A549 (cell line): ENCODE measurements around the gene ZNF654. TPM values are rescaled to one million over a fixed set of nuclear protein-coding genes. Genes with fewer than 3 reads are reported as not detected.
"Not testable (repeated sequence)": the region's sequence is repeated elsewhere in the genome, so short reads cannot be mapped to it uniquely, and the experiment has no call there.

Source experiments
- ATAC-seq, 2 experiments: fragments of 200-7000 bp in 1 of 2; fragments of >200 bp in 1 of 2; cut with Nextera tagmentation in 1 of 2; cut with Tn5 transposase in 1 of 2; 3 replicates each; pipeline versions ENCODE4 v1.8.0 to v1.9.1; 2018 to 2020; ENCODE audit warnings: mild to moderate bottlenecking in 1 of 2, moderate library complexity in 1 of 2
- CTCF ChIA-PET: fragments of 300-600 bp; sonication (Branson Sonifier 250); formaldehyde crosslinking; extraction: SDS; loops from one replicate; lab custom pipeline; 2021; ENCODE audit warnings: antibody characterized with exemption, inconsistent platforms; lab: Yijun Ruan, JAX
- POLR2A ChIA-PET: fragments of 350-600 bp; formaldehyde crosslinking; extraction: SDS; loops from one replicate; lab custom pipeline; 2021; ENCODE audit warnings: antibody characterized with exemption, inconsistent platforms; lab: Yijun Ruan, JAX
- DNase-seq, 2 experiments: peaks; one replicate each; pipeline versions ENCODE4 v3.0.0 to v3.0.0-alpha.2; 2011 to 2016; ENCODE audit warnings: low read depth in 1 of 2, low spot score in 1 of 2
- FAIRE-seq: peaks from 2 replicates; lab custom pipeline; 2011; peaks lifted over from hg19 to GRCh38; lab: Jason Lieb, UNC
- H3K27ac ChIP-seq, 2 experiments: fragments of >200 bp; sonication (Bioruptor Twin); formaldehyde crosslinking; 3 replicates each; pipeline ENCODE4 v1.5.1; 2016 to 2017
- H3K4me1 ChIP-seq: fragments of >200 bp; sonication (Bioruptor Twin); formaldehyde crosslinking; 3 replicates; pipeline ENCODE4 v1.6.1; 2016
- H3K4me2 ChIP-seq: fragments of >200 bp; sonication (Bioruptor Twin); formaldehyde crosslinking; 3 replicates; pipeline ENCODE4 v1.6.1; 2016
- H3K4me3 ChIP-seq: fragments of >200 bp; sonication (Bioruptor Twin); formaldehyde crosslinking; 3 replicates; pipeline ENCODE4 v1.5.1; 2016
- H3K9me3 ChIP-seq: fragments of >200 bp; sonication (Bioruptor Twin); formaldehyde crosslinking; 3 replicates; pipeline ENCODE4 v1.6.1; 2016
- BCL3 ChIP-seq: fragments of >200 bp; sonication (Bioruptor Twin); formaldehyde crosslinking; IDR thresholded peaks from 3 replicates; pipeline ENCODE4 v1.6.1; 2016
- BHLHE40 ChIP-seq: IDR thresholded peaks from 2 replicates; pipeline ENCODE4 v1.6.1; 2012; ENCODE audit warnings: low read depth, low read length, inconsistent platforms
- CHD2 ChIP-seq: fragments of 150-350 bp; IDR thresholded peaks from 2 replicates; pipeline ENCODE4 v1.6.1; 2014; ENCODE audit warnings: low read length; ENCODE audit not compliant: partially characterized antibody
- CHD4 ChIP-seq: fragments of 200-600 bp; sonication (generic); IDR thresholded peaks from 2 replicates; pipeline ENCODE4 v1.6.1; 2016; ENCODE audit warnings: antibody characterized with exemption, mild to moderate bottlenecking, borderline replicate concordance
- EHMT2 ChIP-seq: fragments of 200-600 bp; sonication (generic); IDR thresholded peaks from 2 replicates; pipeline ENCODE4 v1.6.1; 2016; ENCODE audit warnings: antibody characterized with exemption, low read depth, mild to moderate bottlenecking, moderate library complexity
- ELK1 ChIP-seq: fragments of 150-350 bp; IDR thresholded peaks from 2 replicates; pipeline ENCODE4 v1.6.1; 2014; ENCODE audit warnings: low read depth, mild to moderate bottlenecking, low read length
- EP300 ChIP-seq, 2 experiments: fragments of >200 bp; sonication (Bioruptor Twin); formaldehyde crosslinking; IDR thresholded peaks; 2 replicates in 1 of 2; 3 replicates in 1 of 2; pipeline ENCODE4 v1.6.1; 2016 to 2017
- ESRRA ChIP-seq: fragments of 150-350 bp; IDR thresholded peaks from 2 replicates; pipeline ENCODE4 v1.6.1; 2014; ENCODE audit warnings: mild to moderate bottlenecking, low read length, borderline replicate concordance
- FOSB ChIP-seq: fragments of 250-450 bp; sonication (Bioruptor Pico); IDR thresholded peaks from 2 replicates; pipeline ENCODE4 v1.5.0; 2020; ENCODE audit warnings: mild to moderate bottlenecking, moderate library complexity
- FOXS1 ChIP-seq: fragments of 250-450 bp; sonication (Bioruptor Pico); IDR thresholded peaks from 2 replicates; pipeline ENCODE4 v1.5.0; 2020; ENCODE audit warnings: mild to moderate bottlenecking, moderate library complexity
- HDAC2 ChIP-seq: fragments of 200-600 bp; sonication (generic); IDR thresholded peaks from 2 replicates; pipeline ENCODE4 v1.6.1; 2016
- HEYL ChIP-seq: fragments of 250-450 bp; sonication (Bioruptor Pico); IDR thresholded peaks from 2 replicates; pipeline ENCODE4 v1.8.0; 2021; ENCODE audit warnings: mild to moderate bottlenecking, moderate library complexity
- HOXB13 ChIP-seq: fragments of 250-450 bp; sonication (Bioruptor Pico); IDR thresholded peaks from 2 replicates; pipeline ENCODE4 v1.5.0; 2020; ENCODE audit warnings: low read depth, mild to moderate bottlenecking, moderate library complexity
- HOXB5 ChIP-seq: fragments of 250-450 bp; sonication (Bioruptor Pico); IDR thresholded peaks from 2 replicates; pipeline ENCODE4 v1.5.0; 2020; ENCODE audit warnings: mild to moderate bottlenecking, moderate library complexity
- JUNB ChIP-seq: fragments of >200 bp; sonication (Bioruptor Twin); formaldehyde crosslinking; IDR thresholded peaks from 2 replicates; pipeline ENCODE4 v1.6.1; 2016
- NFE2L2 ChIP-seq: fragments of 150-350 bp; conservative IDR thresholded peaks from 2 replicates; pipeline ENCODE4 v1.6.1; 2014; ENCODE audit warnings: low read length
- NR3C1 ChIP-seq: fragments of >200 bp; sonication (Bioruptor Twin); formaldehyde crosslinking; IDR thresholded peaks from 3 replicates; pipeline ENCODE4 v1.6.1; 2017
- POLR2AphosphoS2 ChIP-seq: conservative IDR thresholded peaks from 2 replicates; pipeline ENCODE4 v1.6.1; 2012; ENCODE audit warnings: low read length, improper control_type of control experiment, inconsistent platforms
- RARB ChIP-seq: fragments of 250-450 bp; sonication (Bioruptor Pico); IDR thresholded peaks from 2 replicates; pipeline ENCODE4 v1.8.0; 2021; ENCODE audit warnings: mild to moderate bottlenecking, moderate library complexity
- RNF2 ChIP-seq: fragments of 200-600 bp; sonication (generic); IDR thresholded peaks from 2 replicates; pipeline ENCODE4 v1.6.1; 2016; ENCODE audit warnings: low read depth, mild to moderate bottlenecking, antibody characterized with exemption, moderate library complexity, borderline replicate concordance
- SREBF2 ChIP-seq: fragments of 450-650 bp; IDR thresholded peaks from 2 replicates; pipeline ENCODE4 v1.6.1; 2014; ENCODE audit warnings: mild to moderate bottlenecking, moderate library complexity
- ZSCAN20 ChIP-seq: fragments of 250-450 bp; sonication (Bioruptor Pico); IDR thresholded peaks from 2 replicates; pipeline ENCODE4 v1.8.0; 2022; ENCODE audit warnings: mild to moderate bottlenecking, moderate library complexity
- WGBS: methylation state at CpG from one replicate; pipeline ENCODE4 v1.1.6; 2017; ENCODE audit errors: missing lambda C conversion rate; 5-methylcytosine and 5-hydroxymethylcytosine counted together
- polyA plus RNA-seq, 4 experiments: library from polyadenylated mRNA; depleted of rRNA in 3 of 4; stranded (reverse); fragments of >200 nt; fragmentation: RNase III in 1 of 4; extraction: RNeasy Plus Mini Kit Qiagen cat#74134 plus additional on column Dnase treatment in 1 of 4; gene quantifications; 2 replicates in 3 of 4; 3 replicates in 1 of 4; pipeline ENCODE4 v1.2.3, GENCODE V29; 2011 to 2017
- TF ChIP-seq, protein P1 (sequence below): fragments of 450-650 bp; IDR thresholded peaks from 2 replicates; pipeline ENCODE4 v1.6.1; 2014; ENCODE audit warnings: antibody characterized with exemption

The ZNF654 gene
- polyA plus RNA-seq, 2 of the 4 experiments (the other 2 are of a cell fraction) = 3.2 to 4.4 TPM

GRCh38 chr3:88013592-88013991 lies 45.5 kb upstream of the ZNF654 start:
- 8% methylated on average over 2 of the region's 2 CpGs for WGBS
- no peaks in the 10 kb centered on the region for H3K9me3 ChIP-seq
- no peaks in the 10 kb centered on the region for H3K4me1 ChIP-seq
- TF ChIP-seq FOSB (no peak), SREBF2 (no peak), RNF2 (no peak), EP300 (IDR thresholded peaks at IDR 0.05) (no peak), CHD4 (no peak), HDAC2 (no peak)
- TF ChIP-seq, all 56 proteins: peak for 0
- no peak for FAIRE-seq
- DNase-seq = no peak
- Histone ChIP-seq H3K4me3 (no peak overlapping the region), H3K4me2 (no peak overlapping the region), H3K27ac (no peak overlapping the region)
- ChIA-PET POLR2A (no interaction called here), CTCF (interaction anchor here (0.5 to 2.4 kb wide), 4 partner anchors 8 to 762 kb away, joined by 3 to 8 read pairs (median 4); no protein-coding TSS in a partner anchor)
- ATAC-seq = no peak

DNA sequence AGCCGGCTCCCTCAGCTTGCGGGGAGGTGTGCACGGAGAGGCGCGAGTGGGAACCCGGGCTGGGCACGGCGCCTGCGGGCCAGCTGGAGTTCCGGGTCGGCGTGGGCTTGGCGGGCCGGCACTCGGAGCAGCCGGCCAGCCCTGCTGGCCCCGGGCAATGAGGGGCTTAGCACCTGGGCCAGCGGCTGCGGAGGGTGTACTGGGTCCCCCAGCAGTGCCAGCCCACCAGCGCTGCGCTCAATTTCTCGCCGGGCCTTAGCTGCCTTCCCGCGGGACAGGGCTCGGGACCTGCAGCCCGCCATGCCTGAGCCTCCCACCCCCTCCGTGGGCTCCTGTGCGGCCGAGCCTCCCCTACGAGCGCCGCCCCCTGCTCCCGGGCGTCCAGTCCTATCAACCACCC lies 43.4 kb upstream of the ZNF654 start:
- ATAC-seq, H3K4me3 ChIP-seq, FAIRE-seq, POLR2A ChIA-PET, H3K9me3 ChIP-seq, H3K4me2 ChIP-seq, H3K4me1 ChIP-seq, H3K27ac ChIP-seq, DNase-seq: not testable (repeated sequence)
- CTCF ChIA-PET = interaction anchor here (1.7 kb wide), 1 partner anchor 13 kb away, joined by 5 read pairs; no protein-coding TSS in a partner anchor
- no CpG with 5 or more reads among the region's 35 CpGs for WGBS

GRCh38 chr3:88019024-88019423 lies 40.0 kb upstream of the ZNF654 start:
- POLR2A ChIA-PET = no interaction called here
- H3K4me1 ChIP-seq = no peaks in the 10 kb centered on the region
- TF ChIP-seq BHLHE40 = no peak
- no peak for TF ChIP-seq POLR2AphosphoS2
- no peak for TF ChIP-seq HEYL (CRISPR knock-in tag)
- TF ChIP-seq HOXB13 (CRISPR knock-in tag) = no peak
- no peak for TF ChIP-seq NR3C1
- no peak for TF ChIP-seq RARB (CRISPR knock-in tag)
- TF ChIP-seq JUNB = no peak
- H3K4me2 ChIP-seq = no peak overlapping the region
- no peak for FAIRE-seq
- no peak overlapping the region for H3K4me3 ChIP-seq
- DNase-seq = no peak
- no peak overlapping the region for H3K27ac ChIP-seq
- ATAC-seq = no peak
- CTCF ChIA-PET = interaction anchor here (1.2 to 1.7 kb wide), 2 partner anchors 14 to 721 kb away, joined by 4 read pairs; no protein-coding TSS in a partner anchor
- WGBS = 85% methylated on average over 2 of the region's 2 CpGs
- no peaks in the 10 kb centered on the region for H3K9me3 ChIP-seq

DNA sequence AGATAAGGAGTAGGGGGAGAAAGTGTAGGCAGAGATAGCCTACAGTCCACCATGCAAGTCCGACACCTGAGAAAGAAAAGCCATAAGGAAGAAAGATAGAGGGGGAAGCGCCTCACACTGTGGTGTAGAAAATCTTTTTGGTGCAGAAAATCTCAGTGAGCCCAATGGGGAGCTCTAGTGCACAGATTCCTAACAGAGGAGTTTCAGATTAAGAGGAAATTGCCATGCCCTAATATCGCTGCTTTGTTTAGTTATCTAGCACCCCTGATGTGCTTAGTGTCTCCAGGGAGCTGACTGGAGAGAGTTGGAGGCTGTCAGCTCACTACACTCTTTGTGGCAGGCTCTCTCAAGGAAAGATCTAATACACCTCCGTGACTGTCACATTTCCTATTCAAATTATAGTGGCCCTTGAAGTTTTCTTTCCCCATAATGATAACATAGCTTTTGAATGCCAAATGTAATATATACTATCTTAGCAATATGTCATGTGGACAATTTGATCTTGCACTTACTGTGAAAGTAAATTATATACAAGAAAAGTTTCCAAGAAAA lies 34.0 kb upstream of the ZNF654 start:
- no peaks in the 10 kb centered on the region for H3K9me3 ChIP-seq
- ChIA-PET POLR2A (no interaction called here), CTCF (no interaction called here)
- DNase-seq (no peak), FAIRE-seq (no peak), ATAC-seq (no peak)
- H3K27ac ChIP-seq = no peak overlapping the region
- TF ChIP-seq CHD2 (no peak), HDAC2 (no peak), SREBF2 (no peak), ELK1 (no peak)
- no peaks in the 10 kb centered on the region for H3K4me1 ChIP-seq
- 65% methylated on average over 4 of the region's 4 CpGs for WGBS
- H3K4me2 ChIP-seq = no peak overlapping the region
- no peak overlapping the region for H3K4me3 ChIP-seq

DNA sequence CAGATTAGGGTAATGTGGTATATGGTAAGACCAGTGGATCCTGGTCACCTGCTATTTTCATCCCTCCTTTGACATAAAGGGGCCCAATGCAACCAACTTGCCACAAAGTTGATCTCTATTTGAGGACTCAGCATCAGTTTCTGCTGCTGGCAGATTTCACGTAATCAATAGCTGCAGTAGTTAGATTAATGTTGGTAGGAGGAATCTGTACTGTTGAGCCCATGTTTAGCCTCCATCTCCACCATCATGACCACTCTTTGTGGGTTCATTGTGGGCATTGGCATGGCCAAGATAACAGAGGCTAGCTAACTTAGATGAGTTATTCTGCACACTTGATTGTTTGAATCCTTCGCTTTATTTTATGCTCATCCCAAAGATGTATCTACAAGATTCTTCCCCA lies 30.2 kb upstream of the ZNF654 start:
- 93% methylated on average over 2 of the region's 2 CpGs for WGBS
- ChIA-PET POLR2A (no interaction called here), CTCF (interaction anchor here (1.0 to 1.9 kb wide), 3 partner anchors 11 to 18 kb away, joined by 3 to 5 read pairs (median 4); no protein-coding TSS in a partner anchor)
- H3K4me2 ChIP-seq = no peak overlapping the region
- H3K4me3 ChIP-seq = no peak overlapping the region
- no peak overlapping the region for H3K27ac ChIP-seq
- FAIRE-seq (no peak), ATAC-seq (no peak), DNase-seq (no peak)
- H3K4me1 ChIP-seq = peaks cover 6% of the 10 kb centered on the region; the same call in 2 of the 3 replicates
- H3K9me3 ChIP-seq = no peaks in the 10 kb centered on the region
- TF ChIP-seq EHMT2 (no peak), ZSCAN20 (CRISPR knock-in tag) (no peak), HOXB5 (CRISPR knock-in tag) (no peak), NR3C1 (no peak), BCL3 (no peak), NFE2L2 (no peak), HOXB13 (CRISPR knock-in tag) (no peak), FOSB (no peak), HEYL (CRISPR knock-in tag) (no peak), FOXS1 (CRISPR knock-in tag) (no peak), ESRRA (no peak), CHD2 (no peak), CHD4 (no peak), BHLHE40 (no peak)
- TF ChIP-seq, protein P1, sequence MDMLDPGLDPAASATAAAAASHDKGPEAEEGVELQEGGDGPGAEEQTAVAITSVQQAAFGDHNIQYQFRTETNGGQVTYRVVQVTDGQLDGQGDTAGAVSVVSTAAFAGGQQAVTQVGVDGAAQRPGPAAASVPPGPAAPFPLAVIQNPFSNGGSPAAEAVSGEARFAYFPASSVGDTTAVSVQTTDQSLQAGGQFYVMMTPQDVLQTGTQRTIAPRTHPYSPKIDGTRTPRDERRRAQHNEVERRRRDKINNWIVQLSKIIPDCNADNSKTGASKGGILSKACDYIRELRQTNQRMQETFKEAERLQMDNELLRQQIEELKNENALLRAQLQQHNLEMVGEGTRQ = no peak
